HepG2 (cell line): Measurements from ENCODE around the gene RELB. TPM values are rescaled to one million over a fixed set of nuclear protein-coding genes. Genes with fewer than 3 reads are reported as not detected.
A peak's percentile ranks its signal among the peaks of the same experiment; 100 is the strongest.

Experiments used
- BATF2 ChIP-seq: sonication (generic); formaldehyde crosslinking; IDR thresholded peaks from 2 replicates; pipeline ENCODE4 v1.8.0; 2022; ENCODE audit warnings: mild to moderate bottlenecking, missing genetic modification reagents, moderate library complexity
- CAMTA2 ChIP-seq: sonication (generic); formaldehyde crosslinking; IDR thresholded peaks from 2 replicates; pipeline ENCODE4 v1.4.0; 2020; ENCODE audit warnings: mild to moderate bottlenecking, missing genetic modification reagents, borderline replicate concordance
- KLF9 ChIP-seq: IDR thresholded peaks from 2 replicates; pipeline ENCODE4 v1.6.1; 2016; ENCODE audit warnings: low read depth
- MAF1 ChIP-seq: sonication (generic); formaldehyde crosslinking; IDR thresholded peaks from 2 replicates; pipeline ENCODE4 v1.5.0; 2020; ENCODE audit warnings: missing genetic modification reagents, borderline replicate concordance
- POLR2A ChIP-seq, 2 experiments: IDR thresholded peaks; 2 replicates each; pipeline ENCODE4 v1.6.1; 2011; ENCODE audit warnings: low read depth in 2 of 2, low read length in 2 of 2, mild to moderate bottlenecking in 1 of 2, moderate library complexity in 1 of 2; ENCODE audit not compliant: insufficient read depth in 1 of 2
- RFX3 ChIP-seq: IDR thresholded peaks from 2 replicates; pipeline ENCODE4 v1.6.1; 2016; ENCODE audit warnings: missing biosample characterization, missing genetic modification reagents
- TCF7 ChIP-seq: sonication (generic); IDR thresholded peaks from 2 replicates; pipeline ENCODE4 v1.6.1; 2016; ENCODE audit warnings: antibody characterized with exemption, low read depth
- ZNF160 ChIP-seq: sonication (generic); formaldehyde crosslinking; IDR thresholded peaks from 2 replicates; pipeline ENCODE4 v1.8.0; 2022; ENCODE audit warnings: mild to moderate bottlenecking, inconsistent platforms, missing genetic modification reagents
- ZNF275 ChIP-seq: sonication (generic); formaldehyde crosslinking; IDR thresholded peaks from 2 replicates; pipeline ENCODE4 v1.8.0; 2022; ENCODE audit warnings: missing genetic modification reagents, mild to moderate bottlenecking, inconsistent platforms, borderline replicate concordance
- ZNF572 ChIP-seq: sonication (generic); formaldehyde crosslinking; IDR thresholded peaks from 2 replicates; pipeline ENCODE4 v1.5.1; 2020; ENCODE audit warnings: mild to moderate bottlenecking, missing genetic modification reagents
- ZNF7 ChIP-seq: IDR thresholded peaks from 2 replicates; pipeline ENCODE4 v1.6.1; 2016; ENCODE audit warnings: missing biosample characterization, missing genetic modification reagents
- ZNF772 ChIP-seq: sonication (generic); formaldehyde crosslinking; IDR thresholded peaks from 2 replicates; pipeline ENCODE4 v1.5.0; 2020; ENCODE audit warnings: mild to moderate bottlenecking, missing genetic modification reagents
- polyA plus RNA-seq, 8 experiments: library from polyadenylated mRNA; depleted of rRNA in 3 of 8; stranded (reverse) in 7 of 8; unstranded in 1 of 8; fragments of >200 nt; fragmentation: Illumina TruSeq in 4 of 8; extraction: Trizol in 4 of 8; gene quantifications; 2 replicates each; pipeline versions ENCODE4 v1.2.1 to v1.2.3, GENCODE V29; 2011 to 2016; ENCODE audit warnings: low read depth in 4 of 8, missing spikeins in 1 of 8, mixed read lengths in 1 of 8; ENCODE audit not compliant: insufficient read depth in 1 of 8
- total RNA-seq, 5 experiments: library from RNA; depleted of rRNA; stranded (reverse); fragments of >200 nt; fragmentation: Illumina TruSeq; extraction: Trizol; gene quantifications; 2 replicates each; pipeline ENCODE4 v1.2.3, GENCODE V29; 2016; ENCODE audit warnings: low read depth in 1 of 5
- TF ChIP-seq, protein P1 (sequence below): sonication (generic); formaldehyde crosslinking; IDR thresholded peaks from 2 replicates; pipeline ENCODE4 v1.5.1; 2020; ENCODE audit warnings: mild to moderate bottlenecking, missing genetic modification reagents, moderate library complexity
- TF ChIP-seq, protein P2 (sequence below): sonication (generic); formaldehyde crosslinking; IDR thresholded peaks from 2 replicates; pipeline ENCODE4 v1.5.1; 2020; ENCODE audit warnings: mild to moderate bottlenecking, missing genetic modification reagents, borderline replicate concordance
- TF ChIP-seq, protein P3 (sequence below): sonication (generic); formaldehyde crosslinking; IDR thresholded peaks from 2 replicates; pipeline ENCODE4 v1.5.1; 2020; ENCODE audit warnings: missing genetic modification reagents, mild to moderate bottlenecking, borderline replicate concordance
- TF ChIP-seq, protein P4 (sequence below): sonication (generic); formaldehyde crosslinking; IDR thresholded peaks from 2 replicates; pipeline ENCODE4 v1.4.0; 2020; ENCODE audit warnings: missing genetic modification reagents, low read depth, mild to moderate bottlenecking, borderline replicate concordance

Gene RELB
- total and polyA plus RNA-seq, 2 of the 13 experiments (the other 11 are each of a cell fraction or from before 2014, with no cell fraction given): 1.9 to 3.5 TPM

GRCh38 chr19:45001087-45001739 lies at the start of gene RELB (continued):
- TF ChIP-seq, protein P1, sequence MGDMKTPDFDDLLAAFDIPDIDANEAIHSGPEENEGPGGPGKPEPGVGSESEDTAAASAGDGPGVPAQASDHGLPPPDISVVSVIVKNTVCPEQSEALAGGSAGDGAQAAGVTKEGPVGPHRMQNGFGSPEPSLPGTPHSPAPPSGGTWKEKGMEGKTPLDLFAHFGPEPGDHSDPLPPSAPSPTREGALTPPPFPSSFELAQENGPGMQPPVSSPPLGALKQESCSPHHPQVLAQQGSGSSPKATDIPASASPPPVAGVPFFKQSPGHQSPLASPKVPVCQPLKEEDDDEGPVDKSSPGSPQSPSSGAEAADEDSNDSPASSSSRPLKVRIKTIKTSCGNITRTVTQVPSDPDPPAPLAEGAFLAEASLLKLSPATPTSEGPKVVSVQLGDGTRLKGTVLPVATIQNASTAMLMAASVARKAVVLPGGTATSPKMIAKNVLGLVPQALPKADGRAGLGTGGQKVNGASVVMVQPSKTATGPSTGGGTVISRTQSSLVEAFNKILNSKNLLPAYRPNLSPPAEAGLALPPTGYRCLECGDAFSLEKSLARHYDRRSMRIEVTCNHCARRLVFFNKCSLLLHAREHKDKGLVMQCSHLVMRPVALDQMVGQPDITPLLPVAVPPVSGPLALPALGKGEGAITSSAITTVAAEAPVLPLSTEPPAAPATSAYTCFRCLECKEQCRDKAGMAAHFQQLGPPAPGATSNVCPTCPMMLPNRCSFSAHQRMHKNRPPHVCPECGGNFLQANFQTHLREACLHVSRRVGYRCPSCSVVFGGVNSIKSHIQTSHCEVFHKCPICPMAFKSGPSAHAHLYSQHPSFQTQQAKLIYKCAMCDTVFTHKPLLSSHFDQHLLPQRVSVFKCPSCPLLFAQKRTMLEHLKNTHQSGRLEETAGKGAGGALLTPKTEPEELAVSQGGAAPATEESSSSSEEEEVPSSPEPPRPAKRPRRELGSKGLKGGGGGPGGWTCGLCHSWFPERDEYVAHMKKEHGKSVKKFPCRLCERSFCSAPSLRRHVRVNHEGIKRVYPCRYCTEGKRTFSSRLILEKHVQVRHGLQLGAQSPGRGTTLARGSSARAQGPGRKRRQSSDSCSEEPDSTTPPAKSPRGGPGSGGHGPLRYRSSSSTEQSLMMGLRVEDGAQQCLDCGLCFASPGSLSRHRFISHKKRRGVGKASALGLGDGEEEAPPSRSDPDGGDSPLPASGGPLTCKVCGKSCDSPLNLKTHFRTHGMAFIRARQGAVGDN (CRISPR knock-in tag): peak; percentile 57
- TF ChIP-seq, protein P2, sequence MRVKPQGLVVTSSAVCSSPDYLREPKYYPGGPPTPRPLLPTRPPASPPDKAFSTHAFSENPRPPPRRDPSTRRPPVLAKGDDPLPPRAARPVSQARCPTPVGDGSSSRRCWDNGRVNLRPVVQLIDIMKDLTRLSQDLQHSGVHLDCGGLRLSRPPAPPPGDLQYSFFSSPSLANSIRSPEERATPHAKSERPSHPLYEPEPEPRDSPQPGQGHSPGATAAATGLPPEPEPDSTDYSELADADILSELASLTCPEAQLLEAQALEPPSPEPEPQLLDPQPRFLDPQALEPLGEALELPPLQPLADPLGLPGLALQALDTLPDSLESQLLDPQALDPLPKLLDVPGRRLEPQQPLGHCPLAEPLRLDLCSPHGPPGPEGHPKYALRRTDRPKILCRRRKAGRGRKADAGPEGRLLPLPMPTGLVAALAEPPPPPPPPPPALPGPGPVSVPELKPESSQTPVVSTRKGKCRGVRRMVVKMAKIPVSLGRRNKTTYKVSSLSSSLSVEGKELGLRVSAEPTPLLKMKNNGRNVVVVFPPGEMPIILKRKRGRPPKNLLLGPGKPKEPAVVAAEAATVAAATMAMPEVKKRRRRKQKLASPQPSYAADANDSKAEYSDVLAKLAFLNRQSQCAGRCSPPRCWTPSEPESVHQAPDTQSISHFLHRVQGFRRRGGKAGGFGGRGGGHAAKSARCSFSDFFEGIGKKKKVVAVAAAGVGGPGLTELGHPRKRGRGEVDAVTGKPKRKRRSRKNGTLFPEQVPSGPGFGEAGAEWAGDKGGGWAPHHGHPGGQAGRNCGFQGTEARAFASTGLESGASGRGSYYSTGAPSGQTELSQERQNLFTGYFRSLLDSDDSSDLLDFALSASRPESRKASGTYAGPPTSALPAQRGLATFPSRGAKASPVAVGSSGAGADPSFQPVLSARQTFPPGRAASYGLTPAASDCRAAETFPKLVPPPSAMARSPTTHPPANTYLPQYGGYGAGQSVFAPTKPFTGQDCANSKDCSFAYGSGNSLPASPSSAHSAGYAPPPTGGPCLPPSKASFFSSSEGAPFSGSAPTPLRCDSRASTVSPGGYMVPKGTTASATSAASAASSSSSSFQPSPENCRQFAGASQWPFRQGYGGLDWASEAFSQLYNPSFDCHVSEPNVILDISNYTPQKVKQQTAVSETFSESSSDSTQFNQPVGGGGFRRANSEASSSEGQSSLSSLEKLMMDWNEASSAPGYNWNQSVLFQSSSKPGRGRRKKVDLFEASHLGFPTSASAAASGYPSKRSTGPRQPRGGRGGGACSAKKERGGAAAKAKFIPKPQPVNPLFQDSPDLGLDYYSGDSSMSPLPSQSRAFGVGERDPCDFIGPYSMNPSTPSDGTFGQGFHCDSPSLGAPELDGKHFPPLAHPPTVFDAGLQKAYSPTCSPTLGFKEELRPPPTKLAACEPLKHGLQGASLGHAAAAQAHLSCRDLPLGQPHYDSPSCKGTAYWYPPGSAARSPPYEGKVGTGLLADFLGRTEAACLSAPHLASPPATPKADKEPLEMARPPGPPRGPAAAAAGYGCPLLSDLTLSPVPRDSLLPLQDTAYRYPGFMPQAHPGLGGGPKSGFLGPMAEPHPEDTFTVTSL (CRISPR knock-in tag): no peak
- no peak for TF ChIP-seq KLF9 (CRISPR knock-in tag)
- no peak for TF ChIP-seq ZNF160 (CRISPR knock-in tag)
- TF ChIP-seq POLR2A (IDR thresholded peaks at IDR 0.05; ENCODE audit: insufficient read depth in 1 of 2, low read depth in 2 of 2, low read length in 2 of 2): peak in 1 of 2 experiments; percentile 36; a peak in 1 of 4 replicates
- TF ChIP-seq ZNF275 (CRISPR knock-in tag): no peak
- no peak for TF ChIP-seq RFX3 (CRISPR knock-in tag)
- no peak for TF ChIP-seq ZNF772 (CRISPR knock-in tag)
- TF ChIP-seq, protein P3, sequence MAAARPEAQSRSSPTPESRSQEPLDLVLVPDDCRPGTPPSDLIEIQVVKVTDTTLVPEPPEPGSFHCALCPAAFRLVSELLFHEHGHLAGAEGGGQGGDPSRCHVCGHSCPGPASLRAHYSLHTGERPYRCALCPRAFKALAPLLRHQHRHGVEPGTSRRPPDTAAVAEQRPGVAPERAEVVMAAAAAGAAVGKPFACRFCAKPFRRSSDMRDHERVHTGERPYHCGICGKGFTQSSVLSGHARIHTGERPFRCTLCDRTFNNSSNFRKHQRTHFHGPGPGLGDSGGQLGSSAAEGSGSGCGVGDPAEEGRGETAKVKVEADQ (CRISPR knock-in tag): no peak
- no peak for TF ChIP-seq BATF2 (CRISPR knock-in tag)
- no peak for TF ChIP-seq ZNF7 (CRISPR knock-in tag)
- TF ChIP-seq, protein P4, sequence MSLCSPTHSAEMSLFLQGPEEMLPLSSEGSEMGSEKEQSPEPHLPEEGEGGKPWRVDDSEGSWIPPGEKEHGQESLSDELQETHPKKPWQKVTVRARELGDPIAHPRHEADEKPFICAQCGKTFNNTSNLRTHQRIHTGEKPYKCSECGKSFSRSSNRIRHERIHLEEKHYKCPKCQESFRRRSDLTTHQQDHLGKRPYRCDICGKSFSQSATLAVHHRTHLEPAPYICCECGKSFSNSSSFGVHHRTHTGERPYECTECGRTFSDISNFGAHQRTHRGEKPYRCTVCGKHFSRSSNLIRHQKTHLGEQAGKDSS: no peak
- no peak for TF ChIP-seq TCF7
- no peak for TF ChIP-seq ZNF572 (CRISPR knock-in tag)
- no peak for TF ChIP-seq CAMTA2 (CRISPR knock-in tag)
- TF ChIP-seq MAF1 (CRISPR knock-in tag): no peak
